Memory B cell (primary cell): Measurements from ENCODE around the gene BLVRB.

Experiments
- ATAC-seq: fragments of 150-1000 bp; cut with Tn5 transposase; 2 replicates; pipeline ENCODE4 v1.10.0; 2021; ENCODE audit warnings: low read depth, mild to moderate bottlenecking, moderate library complexity
- DNase-seq, 2 donors: peaks; one replicate each; pipeline ENCODE4 v3.0.0; 2022; ENCODE audit warnings: low spot score in 2 of 2
- H3K27ac Mint-ChIP-seq: one replicate; pipeline ENCODE4 v1.8.0; 2022; ENCODE audit warnings: mild to moderate bottlenecking, moderate library complexity, mixed read lengths
- H3K27me3 Mint-ChIP-seq: one replicate; pipeline ENCODE4 v1.8.0; 2022; ENCODE audit warnings: mixed read lengths
- H3K36me3 Mint-ChIP-seq: one replicate; pipeline ENCODE4 v1.8.0; 2022; ENCODE audit warnings: mild to moderate bottlenecking, mixed read lengths
- H3K4me1 Mint-ChIP-seq: one replicate; pipeline ENCODE4 v1.8.0; 2022; ENCODE audit warnings: mixed read lengths
- H3K4me3 Mint-ChIP-seq: one replicate; pipeline ENCODE4 v1.8.0; 2022; ENCODE audit warnings: mild to moderate bottlenecking, moderate library complexity, mixed read lengths
- H3K9me3 Mint-ChIP-seq: one replicate; pipeline ENCODE4 v1.8.0; 2022; ENCODE audit warnings: mixed read lengths

Gene BLVRB

GRCh38 chr19:40452016-40452415, 13.5 kb downstream of the BLVRB start:
- Mint-ChIP-seq H3K4me3 (no peak overlapping the region), H3K36me3 (peaks cover 6% of the 10 kb centered on the region), H3K27me3 (no peaks in the 10 kb centered on the region), H3K4me1 (no peaks in the 10 kb centered on the region), H3K27ac (no peak overlapping the region), H3K9me3 (no peaks in the 10 kb centered on the region)
- no peak for DNase-seq
- ATAC-seq = no peak

GRCh38 chr19:40450664-40451063, 14.9 kb downstream of the BLVRB start:
- H3K4me3 Mint-ChIP-seq = no peak overlapping the region
- no peaks in the 10 kb centered on the region for H3K4me1 Mint-ChIP-seq
- no peak for DNase-seq
- no peak for ATAC-seq
- H3K36me3 Mint-ChIP-seq = peaks cover 6% of the 10 kb centered on the region
- H3K27me3 Mint-ChIP-seq = no peaks in the 10 kb centered on the region
- no peak overlapping the region for H3K27ac Mint-ChIP-seq
- no peaks in the 10 kb centered on the region for H3K9me3 Mint-ChIP-seq

GRCh38 chr19:40449506-40449905, 16.0 kb downstream of the BLVRB start:
- H3K27me3 Mint-ChIP-seq = no peaks in the 10 kb centered on the region
- no peak for ATAC-seq
- DNase-seq = no peak
- H3K9me3 Mint-ChIP-seq = no peaks in the 10 kb centered on the region
- peaks cover 4% of the 10 kb centered on the region for H3K4me1 Mint-ChIP-seq
- H3K36me3 Mint-ChIP-seq = peaks cover 4% of the 10 kb centered on the region
- no peak overlapping the region for H3K4me3 Mint-ChIP-seq
- H3K27ac Mint-ChIP-seq = no peak overlapping the region

- H3K9me3 Mint-ChIP-seq = no peaks in the 10 kb centered on the region
- H3K4me3 Mint-ChIP-seq = no peak overlapping the region
- ATAC-seq (no peak), DNase-seq (no peak)
- peaks cover 8% of the 10 kb centered on the region for H3K36me3 Mint-ChIP-seq
- no peaks in the 10 kb centered on the region for H3K27me3 Mint-ChIP-seq
- peak overlapping the region; percentile 13 for H3K27ac Mint-ChIP-seq
- peaks cover 15% of the 10 kb centered on the region for H3K4me1 Mint-ChIP-seq
These were observed 19.2 kb downstream of the BLVRB start for GRCh38 chr19:40446263-40446784.

GRCh38 chr19:40445780-40446262, 19.7 kb downstream of the BLVRB start:
- Mint-ChIP-seq H3K9me3 (no peaks in the 10 kb centered on the region), H3K27me3 (no peaks in the 10 kb centered on the region), H3K27ac (no peak overlapping the region), H3K4me3 (peak overlapping the region; percentile 54), H3K4me1 (peaks cover 15% of the 10 kb centered on the region), H3K36me3 (peaks cover 10% of the 10 kb centered on the region)
- ATAC-seq (no peak), DNase-seq (no peak)

GRCh38 chr19:40444825-40445312, 20.7 kb downstream of the BLVRB start:
- Mint-ChIP-seq H3K36me3 (peaks cover 11% of the 10 kb centered on the region), H3K9me3 (no peaks in the 10 kb centered on the region), H3K27ac (peak overlapping the region; percentile 93), H3K4me3 (peak overlapping the region; percentile 99), H3K4me1 (peaks cover 15% of the 10 kb centered on the region), H3K27me3 (no peaks in the 10 kb centered on the region)
- no peak for ATAC-seq
- DNase-seq = no peak

GRCh38 chr19:40444000-40444824, 21.3 kb downstream of the BLVRB start, which contains the start of gene SERTAD3:
SERTAD3 (minus strand) TSS chr19:40444335; CDS start chr19:40442080, 2,255 bp downstream.
- H3K9me3 Mint-ChIP-seq = no peaks in the 10 kb centered on the region
- H3K4me3 Mint-ChIP-seq = peak within 1 kb of the TSS; percentile 99
- ATAC-seq (peak; percentile 68), DNase-seq (peak; percentile 96 to 97)
- H3K27ac Mint-ChIP-seq = peak within 1 kb of the TSS; percentile 93
- peaks cover 6% of the 10 kb centered on the region for H3K36me3 Mint-ChIP-seq
- H3K27me3 Mint-ChIP-seq = no peaks in the 10 kb centered on the region
- peaks cover 19% of the 10 kb centered on the region for H3K4me1 Mint-ChIP-seq

- DNase-seq = peak; percentile 92 to 98
- peaks cover 20% of the 10 kb centered on the region for H3K4me1 Mint-ChIP-seq
- peak; percentile 74 for ATAC-seq
- no peaks in the 10 kb centered on the region for H3K27me3 Mint-ChIP-seq
- H3K27ac Mint-ChIP-seq = peak overlapping the region; percentile 93
- H3K9me3 Mint-ChIP-seq = no peaks in the 10 kb centered on the region
- H3K4me3 Mint-ChIP-seq = peak overlapping the region; percentile 99
- H3K36me3 Mint-ChIP-seq = peaks cover 6% of the 10 kb centered on the region
These were observed 22.2 kb downstream of the BLVRB start for GRCh38 chr19:40443131-40443999.

GRCh38 chr19:40442328-40443130, 23.0 kb downstream of the BLVRB start:
- Mint-ChIP-seq H3K36me3 (peaks cover 6% of the 10 kb centered on the region), H3K9me3 (no peaks in the 10 kb centered on the region), H3K27ac (peak overlapping the region; percentile 93), H3K4me3 (peak overlapping the region; percentile 99), H3K4me1 (peaks cover 20% of the 10 kb centered on the region), H3K27me3 (no peaks in the 10 kb centered on the region)
- ATAC-seq = no peak
- no peak for DNase-seq

- Mint-ChIP-seq H3K4me3 (peak overlapping the region; percentile 14), H3K36me3 (peaks cover 6% of the 10 kb centered on the region), H3K27ac (peak overlapping the region; percentile 93), H3K9me3 (no peaks in the 10 kb centered on the region), H3K4me1 (peaks cover 20% of the 10 kb centered on the region), H3K27me3 (no peaks in the 10 kb centered on the region)
- DNase-seq (no peak), ATAC-seq (no peak)
These were observed 23.8 kb downstream of the BLVRB start for GRCh38 chr19:40441719-40442253.

- H3K27ac Mint-ChIP-seq = no peak overlapping the region
- no peak overlapping the region for H3K4me3 Mint-ChIP-seq
- peaks cover 3% of the 10 kb centered on the region for H3K36me3 Mint-ChIP-seq
- H3K9me3 Mint-ChIP-seq = peaks cover 2% of the 10 kb centered on the region
- H3K4me1 Mint-ChIP-seq = peaks cover 29% of the 10 kb centered on the region
- ATAC-seq (no peak), DNase-seq (no peak)
- no peaks in the 10 kb centered on the region for H3K27me3 Mint-ChIP-seq
These were observed 27.3 kb downstream of the BLVRB start for GRCh38 chr19:40438284-40438683.

GRCh38 chr19:40433391-40434216, 31.9 kb downstream of the BLVRB start:
- H3K27me3 Mint-ChIP-seq = no peaks in the 10 kb centered on the region
- peak overlapping the region; percentile 93 for H3K27ac Mint-ChIP-seq
- DNase-seq = peak; percentile 38 to 44

More at GRCh38 chr19:40433391-40434216, 31.9 kb downstream of the BLVRB start:
- peak overlapping the region; percentile 90 for H3K4me3 Mint-ChIP-seq
- peak; percentile 73 for ATAC-seq
- H3K36me3 Mint-ChIP-seq = no peaks in the 10 kb centered on the region
- H3K9me3 Mint-ChIP-seq = peaks cover 2% of the 10 kb centered on the region
- peaks cover 16% of the 10 kb centered on the region for H3K4me1 Mint-ChIP-seq
